Hepatocyte (in vitro differentiated cells): ENCODE results near the gene TMEM14C.

ENCODE experiments used
- EZH2 ChIP-seq: fragments of 200-600 bp; sonication (generic); IDR thresholded peaks from 2 replicates; pipeline ENCODE4 v1.6.1; 2016; ENCODE audit warnings: antibody characterized with exemption, mild to moderate bottlenecking, borderline replicate concordance
- TF ChIP-seq, protein P1 (sequence below): fragments of 200-600 bp; sonication (generic); IDR thresholded peaks from 2 replicates; pipeline ENCODE4 v1.5.1; 2016; ENCODE audit warnings: antibody characterized with exemption, mild to moderate bottlenecking; ENCODE audit not compliant: poor library complexity

GRCh38 chr6:10747251-10747972 is 24.5 kb downstream of the TMEM14C start, which contains the start of gene TMEM14B:
- TF ChIP-seq EZH2, result no peak
- TF ChIP-seq, protein P1, sequence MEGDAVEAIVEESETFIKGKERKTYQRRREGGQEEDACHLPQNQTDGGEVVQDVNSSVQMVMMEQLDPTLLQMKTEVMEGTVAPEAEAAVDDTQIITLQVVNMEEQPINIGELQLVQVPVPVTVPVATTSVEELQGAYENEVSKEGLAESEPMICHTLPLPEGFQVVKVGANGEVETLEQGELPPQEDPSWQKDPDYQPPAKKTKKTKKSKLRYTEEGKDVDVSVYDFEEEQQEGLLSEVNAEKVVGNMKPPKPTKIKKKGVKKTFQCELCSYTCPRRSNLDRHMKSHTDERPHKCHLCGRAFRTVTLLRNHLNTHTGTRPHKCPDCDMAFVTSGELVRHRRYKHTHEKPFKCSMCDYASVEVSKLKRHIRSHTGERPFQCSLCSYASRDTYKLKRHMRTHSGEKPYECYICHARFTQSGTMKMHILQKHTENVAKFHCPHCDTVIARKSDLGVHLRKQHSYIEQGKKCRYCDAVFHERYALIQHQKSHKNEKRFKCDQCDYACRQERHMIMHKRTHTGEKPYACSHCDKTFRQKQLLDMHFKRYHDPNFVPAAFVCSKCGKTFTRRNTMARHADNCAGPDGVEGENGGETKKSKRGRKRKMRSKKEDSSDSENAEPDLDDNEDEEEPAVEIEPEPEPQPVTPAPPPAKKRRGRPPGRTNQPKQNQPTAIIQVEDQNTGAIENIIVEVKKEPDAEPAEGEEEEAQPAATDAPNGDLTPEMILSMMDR, result no peak
